ENCODE measurements around the gene MED10.

Gene MED10

DNA sequence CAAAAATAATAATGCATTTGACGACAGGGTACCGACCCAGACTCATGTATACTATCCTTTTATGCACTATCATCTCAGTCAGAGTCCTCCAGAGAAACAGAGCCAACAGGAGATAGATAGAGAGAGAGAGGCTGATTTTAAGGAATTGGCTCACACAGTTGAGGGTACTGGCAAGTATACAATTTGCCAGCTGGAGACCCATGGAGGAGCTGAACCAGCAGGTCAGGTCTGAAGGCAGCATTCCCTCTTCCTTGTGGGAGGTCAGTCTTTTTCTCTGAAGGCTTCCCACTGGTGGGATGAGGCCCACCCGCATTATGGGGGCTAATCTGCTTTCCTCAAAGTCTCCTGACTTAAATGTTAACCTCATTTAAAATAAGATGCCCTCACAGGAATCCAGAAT is 17.3 kb upstream of the MED10 start:
- TF ChIP-seq EZH2phosphoT487 (IDR thresholded peaks at IDR 0.05; ENCODE audit: low read length) (no peak), EZH2 (optimal IDR thresholded peaks at IDR 0.05; ENCODE audit: low read depth, low read length) (no peak)
- TF ChIP-seq, protein P1, sequence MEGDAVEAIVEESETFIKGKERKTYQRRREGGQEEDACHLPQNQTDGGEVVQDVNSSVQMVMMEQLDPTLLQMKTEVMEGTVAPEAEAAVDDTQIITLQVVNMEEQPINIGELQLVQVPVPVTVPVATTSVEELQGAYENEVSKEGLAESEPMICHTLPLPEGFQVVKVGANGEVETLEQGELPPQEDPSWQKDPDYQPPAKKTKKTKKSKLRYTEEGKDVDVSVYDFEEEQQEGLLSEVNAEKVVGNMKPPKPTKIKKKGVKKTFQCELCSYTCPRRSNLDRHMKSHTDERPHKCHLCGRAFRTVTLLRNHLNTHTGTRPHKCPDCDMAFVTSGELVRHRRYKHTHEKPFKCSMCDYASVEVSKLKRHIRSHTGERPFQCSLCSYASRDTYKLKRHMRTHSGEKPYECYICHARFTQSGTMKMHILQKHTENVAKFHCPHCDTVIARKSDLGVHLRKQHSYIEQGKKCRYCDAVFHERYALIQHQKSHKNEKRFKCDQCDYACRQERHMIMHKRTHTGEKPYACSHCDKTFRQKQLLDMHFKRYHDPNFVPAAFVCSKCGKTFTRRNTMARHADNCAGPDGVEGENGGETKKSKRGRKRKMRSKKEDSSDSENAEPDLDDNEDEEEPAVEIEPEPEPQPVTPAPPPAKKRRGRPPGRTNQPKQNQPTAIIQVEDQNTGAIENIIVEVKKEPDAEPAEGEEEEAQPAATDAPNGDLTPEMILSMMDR (IDR thresholded peaks at IDR 0.05; ENCODE audit: low read length): no peak

DNA sequence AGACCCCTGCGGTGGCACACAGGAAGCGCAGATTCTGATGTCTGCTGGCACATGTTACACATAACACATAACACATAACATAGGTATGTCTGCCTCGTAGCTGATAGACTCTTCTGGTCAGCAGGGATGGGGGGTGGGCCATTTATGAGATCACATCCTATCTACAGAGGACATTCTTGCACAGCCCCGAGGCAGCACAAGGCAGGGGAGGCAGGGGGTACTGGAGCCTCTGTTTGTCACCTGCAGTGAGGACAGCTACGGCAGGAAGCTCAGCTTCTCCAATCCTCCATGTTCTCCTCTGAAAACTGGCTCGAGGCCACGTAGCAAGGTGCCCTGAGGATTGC is 16.7 kb upstream of the MED10 start:
- Histone ChIP-seq H3K9ac (ENCODE audit: low read length) (no peak overlapping the region), H3K9me2 (replicated peaks; ENCODE audit: insufficient read depth, low read length) (no peaks in the 10 kb centered on the region), H3K36me3 (replicated peaks; ENCODE audit: insufficient read depth, low read length) (no peaks in the 10 kb centered on the region), H3K27me3 (replicated peaks; ENCODE audit: insufficient read depth, low read length) (no peaks in the 10 kb centered on the region), H3K4me2 (ENCODE audit: low read depth, low read length) (no peak overlapping the region), H3K27ac (ENCODE audit: low read length) (no peak overlapping the region), H3K4me1 (ENCODE audit: low read length) (peaks cover 28% of the 10 kb centered on the region), H4K20me1 (ENCODE audit: insufficient read depth, low read length) (no peaks in the 10 kb centered on the region), H2AFZ (ENCODE audit: low read length) (no peak overlapping the region), H3K4me3 (ENCODE audit: low read length) (no peak overlapping the region), H3K9me3 (replicated peaks; ENCODE audit: insufficient read depth, low read length) (no peaks in the 10 kb centered on the region), H3F3A (ENCODE audit: insufficient read depth, low read length) (peaks cover 15% of the 10 kb centered on the region), H3K79me2 (ENCODE audit: low read length) (no peaks in the 10 kb centered on the region)
- DNase-seq: no peak
- TF ChIP-seq EZH2phosphoT487 (IDR thresholded peaks at IDR 0.05; ENCODE audit: low read length) (no peak), EZH2 (optimal IDR thresholded peaks at IDR 0.05; ENCODE audit: low read depth, low read length) (no peak)
- TF ChIP-seq, protein P1 (IDR thresholded peaks at IDR 0.05; ENCODE audit: low read length): no peak

More for the DNA sequence above, 17.3 kb upstream of the MED10 start:
- no peaks in the 10 kb centered on the region for H3K36me3 ChIP-seq (replicated peaks; ENCODE audit: insufficient read depth, low read length)
- H2AFZ ChIP-seq (ENCODE audit: low read length): no peak overlapping the region
- DNase-seq: no peak
- peaks cover 28% of the 10 kb centered on the region for H3K4me1 ChIP-seq (ENCODE audit: low read length)
- no peaks in the 10 kb centered on the region for H3K9me2 ChIP-seq (replicated peaks; ENCODE audit: insufficient read depth, low read length)
- no peak overlapping the region for H3K9ac ChIP-seq (ENCODE audit: low read length)
- H3K79me2 ChIP-seq (ENCODE audit: low read length): no peaks in the 10 kb centered on the region
- H3F3A ChIP-seq (ENCODE audit: insufficient read depth, low read length): peaks cover 15% of the 10 kb centered on the region
- no peak overlapping the region for H3K27ac ChIP-seq (ENCODE audit: low read length)
- H3K4me2 ChIP-seq (ENCODE audit: low read depth, low read length): no peak overlapping the region
- H4K20me1 ChIP-seq (ENCODE audit: insufficient read depth, low read length): no peaks in the 10 kb centered on the region
- H3K27me3 ChIP-seq (replicated peaks; ENCODE audit: insufficient read depth, low read length): no peaks in the 10 kb centered on the region
- no peaks in the 10 kb centered on the region for H3K9me3 ChIP-seq (replicated peaks; ENCODE audit: insufficient read depth, low read length)
- H3K4me3 ChIP-seq (ENCODE audit: low read length): no peak overlapping the region

DNA sequence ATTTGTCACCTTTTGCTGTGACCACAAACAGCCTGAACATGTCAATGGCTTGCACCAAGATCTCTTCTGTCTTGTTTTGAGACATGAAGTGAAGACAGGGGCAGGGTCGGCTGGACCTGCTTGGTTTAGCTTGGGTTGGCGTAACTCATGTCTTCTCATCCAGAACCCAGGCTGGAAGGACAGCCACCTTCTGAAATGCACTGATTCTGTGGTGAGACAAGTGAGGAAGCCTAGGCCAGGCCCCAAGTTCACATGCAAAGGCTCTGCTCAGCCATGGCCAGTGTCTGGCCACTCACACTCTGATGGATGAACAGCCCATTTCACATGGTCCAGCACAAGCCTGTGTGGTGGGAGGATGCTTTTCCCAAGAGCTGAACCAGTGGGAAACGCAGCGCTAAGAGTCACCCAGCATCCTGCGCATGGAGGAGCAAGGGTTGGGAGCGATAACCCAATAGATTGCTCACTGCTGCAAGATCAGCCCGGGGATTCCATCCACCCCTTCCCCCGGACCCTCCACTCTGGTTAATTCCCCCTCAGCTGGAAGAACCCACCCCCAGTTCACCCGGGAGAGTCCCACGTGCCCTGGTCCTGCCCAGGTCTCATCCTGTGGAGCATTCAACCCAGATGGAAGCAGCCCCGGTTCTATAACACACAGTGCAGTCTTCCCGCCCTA is 16.2 kb upstream of the MED10 start:
- H3K27me3 ChIP-seq (replicated peaks; ENCODE audit: insufficient read depth, low read length): no peaks in the 10 kb centered on the region

More for the DNA sequence above, 16.2 kb upstream of the MED10 start:
- no peaks in the 10 kb centered on the region for H3K36me3 ChIP-seq (replicated peaks; ENCODE audit: insufficient read depth, low read length)
- peaks cover 15% of the 10 kb centered on the region for H3F3A ChIP-seq (ENCODE audit: insufficient read depth, low read length)
- TF ChIP-seq EZH2 (optimal IDR thresholded peaks at IDR 0.05; ENCODE audit: low read depth, low read length) (no peak), EZH2phosphoT487 (IDR thresholded peaks at IDR 0.05; ENCODE audit: low read length) (no peak)
- TF ChIP-seq, protein P1 (IDR thresholded peaks at IDR 0.05; ENCODE audit: low read length): no peak
- H3K9me3 ChIP-seq (replicated peaks; ENCODE audit: insufficient read depth, low read length): no peaks in the 10 kb centered on the region
- H2AFZ ChIP-seq (ENCODE audit: low read length): no peak overlapping the region
- H4K20me1 ChIP-seq (ENCODE audit: insufficient read depth, low read length): no peaks in the 10 kb centered on the region
- H3K9me2 ChIP-seq (replicated peaks; ENCODE audit: insufficient read depth, low read length): no peaks in the 10 kb centered on the region
- H3K27ac ChIP-seq (ENCODE audit: low read length): peak overlapping the region; percentile 78
- H3K79me2 ChIP-seq (ENCODE audit: low read length): no peaks in the 10 kb centered on the region
- H3K4me3 ChIP-seq (ENCODE audit: low read length): no peak overlapping the region
- H3K4me1 ChIP-seq (ENCODE audit: low read length): peaks cover 28% of the 10 kb centered on the region
- DNase-seq: no peak
- no peak overlapping the region for H3K9ac ChIP-seq (ENCODE audit: low read length)
- H3K4me2 ChIP-seq (ENCODE audit: low read depth, low read length): peak overlapping the region; percentile 53; the same call in 1 of the 2 replicates

Data from MM.1S (cell line).